HG03103 (cell line): ENCODE results near the gene ACOXL.
A peak's percentile ranks its signal among the peaks of the same experiment; 100 is the strongest.

Experiments used
- ATAC-seq: cut with Tn5 transposase; IDR thresholded peaks from one replicate; pipeline ENCODE4 v1.9.1; 2021; ENCODE audit warnings: low read depth; ENCODE audit not compliant: unreplicated experiment

Gene ACOXL

GRCh38 chr2:110869472-110870446 lies 137.4 kb downstream of the ACOXL start:
- ATAC-seq, result no peak

DNA sequence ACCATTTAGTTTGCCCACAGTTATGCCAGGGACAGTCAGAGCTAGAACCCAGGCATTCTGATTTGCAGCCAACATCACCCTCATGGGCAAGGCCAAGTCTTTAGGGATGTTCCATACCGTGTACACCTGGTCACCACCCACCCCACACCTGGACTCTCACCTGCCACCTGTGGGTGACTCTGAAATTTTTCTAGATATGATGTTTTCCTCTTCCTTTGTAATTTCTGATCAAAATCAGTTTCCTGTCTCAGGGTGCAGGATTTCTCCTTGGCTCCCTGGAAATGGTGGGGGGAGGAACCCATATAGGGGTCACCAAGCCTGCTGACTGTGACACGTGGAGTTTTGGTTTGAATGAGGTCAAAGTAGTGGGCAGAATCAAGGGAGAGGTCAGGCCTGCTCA lies 138.2 kb downstream of the ACOXL start:
- no peak for ATAC-seq

- no peak for ATAC-seq
These were observed 139.3 kb downstream of the ACOXL start for GRCh38 chr2:110871637-110872036.

DNA sequence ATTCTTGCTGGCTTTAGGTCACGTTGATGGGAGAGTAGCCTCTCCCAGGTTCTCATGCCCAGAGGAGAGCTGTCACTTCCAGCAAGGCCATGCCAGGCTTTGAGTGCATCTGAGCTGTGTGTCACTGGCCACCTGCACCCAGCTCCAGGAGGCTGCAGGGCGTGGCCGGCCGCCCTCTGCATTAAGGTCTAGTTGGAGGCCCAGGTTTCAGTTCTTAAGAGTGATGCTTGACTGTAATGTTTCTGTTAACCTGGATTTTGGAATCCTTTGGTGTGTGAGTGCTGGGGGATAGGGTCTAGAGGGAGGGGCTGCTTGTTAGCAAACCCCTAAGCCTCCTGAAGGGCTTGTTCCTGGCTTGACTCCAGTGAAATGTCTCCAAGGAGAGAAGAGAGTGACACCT lies 140.1 kb downstream of the ACOXL start:
- no peak for ATAC-seq

DNA sequence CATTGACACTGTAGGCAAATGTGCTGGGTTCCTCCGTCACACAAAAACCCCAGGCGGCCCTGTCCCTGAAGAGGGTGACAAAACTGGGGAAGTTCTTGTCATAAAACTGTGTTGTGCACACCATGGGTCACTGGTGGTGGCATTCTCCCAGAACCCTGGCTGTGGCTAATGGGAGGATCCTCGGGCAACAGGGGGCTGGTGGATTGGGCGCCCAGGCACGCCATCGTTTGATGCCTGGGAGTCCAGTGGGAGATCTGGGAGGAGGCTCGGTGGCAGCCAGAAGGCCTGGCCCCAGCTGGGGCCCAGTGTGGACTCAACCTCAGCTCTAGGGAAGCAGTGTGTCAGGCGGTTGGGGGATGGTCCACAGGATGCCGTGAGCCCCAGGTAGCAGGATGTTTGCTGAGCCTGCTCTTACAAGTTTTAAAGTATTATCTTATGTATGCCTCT lies 140.7 kb downstream of the ACOXL start:
- ATAC-seq, result no peak

DNA sequence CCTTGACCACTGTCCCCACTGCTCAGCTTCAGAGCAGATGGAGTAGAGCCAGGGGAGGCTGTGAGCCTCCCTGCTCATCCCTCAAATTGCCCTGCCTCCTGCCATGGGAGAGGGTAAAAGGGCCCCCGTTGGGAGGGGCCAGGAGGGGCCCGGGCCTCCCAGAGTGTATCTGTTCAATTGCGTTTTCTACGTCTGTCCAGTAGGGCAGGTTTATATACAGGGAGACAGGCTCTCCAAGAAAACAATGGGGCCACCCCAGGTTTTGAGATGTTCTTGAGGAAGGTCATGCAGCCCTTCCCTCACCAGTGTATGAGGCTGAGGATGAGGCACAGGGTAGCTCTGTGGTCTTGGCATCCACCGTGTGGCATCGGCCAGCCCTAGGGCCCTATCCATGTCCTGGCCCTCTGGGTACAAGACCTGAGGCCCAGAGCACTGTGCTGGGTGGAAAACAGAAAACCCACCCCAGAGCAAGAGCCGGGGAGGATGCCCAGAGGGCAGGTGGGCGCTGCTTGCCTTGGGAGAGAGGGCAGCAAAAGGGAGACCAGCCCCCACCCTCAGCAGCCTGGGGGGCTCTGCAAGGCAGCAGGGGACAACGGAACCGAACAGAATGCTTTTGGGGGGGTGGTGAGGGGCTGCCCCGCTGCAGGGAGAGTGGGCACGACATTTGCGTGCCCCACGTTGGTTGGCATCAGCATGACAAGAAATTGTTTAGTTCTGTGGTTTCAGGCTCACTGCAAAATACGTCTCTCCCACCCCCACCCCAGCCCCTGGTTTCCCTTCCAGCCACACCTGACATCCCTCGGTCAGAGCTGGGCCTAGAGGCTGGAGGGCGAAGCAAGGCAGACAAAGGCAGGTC lies 141.5 kb downstream of the ACOXL start:
- ATAC-seq, result no peak

DNA sequence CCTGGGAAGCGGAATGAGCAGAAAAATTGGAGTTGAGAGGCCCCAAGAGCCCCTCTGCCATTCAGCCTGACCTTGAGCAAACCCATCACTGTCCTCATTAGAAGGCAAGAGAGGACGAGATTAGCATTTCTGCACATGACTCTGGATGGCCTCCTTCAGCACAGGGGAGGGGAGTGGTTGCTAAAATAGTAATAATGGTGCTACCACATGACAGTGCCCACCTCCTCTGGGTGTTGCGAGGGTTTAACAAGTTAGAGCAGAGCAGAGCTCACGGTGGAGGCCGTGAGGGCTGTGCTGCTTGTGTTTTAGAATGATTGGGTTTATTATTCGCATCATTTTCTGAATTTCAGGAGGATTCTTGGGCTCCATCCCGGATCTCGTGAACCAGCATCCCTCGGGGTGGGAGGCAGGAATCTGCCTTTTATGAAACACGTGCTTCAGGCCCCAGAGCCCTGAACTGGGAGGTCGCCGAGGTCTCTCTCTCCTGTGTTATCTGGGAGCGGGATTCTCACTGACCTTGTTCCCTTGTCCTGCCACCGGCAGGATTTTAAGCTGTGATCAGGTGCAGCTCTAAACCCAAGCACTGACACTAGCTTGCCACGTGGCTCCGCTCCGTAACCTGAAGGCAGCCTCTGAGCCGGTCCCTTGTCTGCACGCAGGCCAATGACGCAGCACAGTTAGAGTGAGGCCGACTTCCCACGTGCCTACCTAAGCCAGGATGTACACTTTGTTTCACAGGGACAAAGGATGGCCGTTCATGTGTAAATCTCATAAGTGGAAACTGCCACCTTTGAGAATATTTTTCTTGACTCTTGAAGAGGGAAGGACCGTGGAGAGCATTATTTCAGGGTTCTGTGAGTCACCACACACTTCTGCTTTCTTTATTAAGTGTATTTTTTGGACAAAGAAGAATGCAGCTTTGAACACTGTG lies 142.3 kb downstream of the ACOXL start:
- ATAC-seq, result peak; percentile 62

DNA sequence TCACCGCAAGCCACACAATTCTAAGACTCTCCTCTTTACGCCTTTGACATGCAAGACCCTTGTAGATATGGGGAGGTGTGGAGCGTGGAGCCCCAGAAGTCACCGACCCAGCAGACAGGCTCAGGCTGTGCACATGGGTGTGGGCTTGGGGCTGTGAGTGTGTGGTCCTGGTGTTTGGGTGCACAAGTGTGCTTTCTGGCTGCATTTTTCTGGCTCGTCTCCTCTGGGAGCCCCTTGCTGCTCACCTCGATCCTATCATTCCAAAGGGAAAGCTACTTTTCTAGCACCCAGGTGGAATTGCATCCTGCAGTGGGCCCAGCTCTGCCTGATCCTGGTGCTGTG lies 143.0 kb downstream of the ACOXL start:
- no peak for ATAC-seq

- no peak for ATAC-seq
These were observed 144.0 kb downstream of the ACOXL start for GRCh38 chr2:110876167-110876999.

GRCh38 chr2:110877031-110877827 lies 144.9 kb downstream of the ACOXL start:
- ATAC-seq, result no peak

DNA sequence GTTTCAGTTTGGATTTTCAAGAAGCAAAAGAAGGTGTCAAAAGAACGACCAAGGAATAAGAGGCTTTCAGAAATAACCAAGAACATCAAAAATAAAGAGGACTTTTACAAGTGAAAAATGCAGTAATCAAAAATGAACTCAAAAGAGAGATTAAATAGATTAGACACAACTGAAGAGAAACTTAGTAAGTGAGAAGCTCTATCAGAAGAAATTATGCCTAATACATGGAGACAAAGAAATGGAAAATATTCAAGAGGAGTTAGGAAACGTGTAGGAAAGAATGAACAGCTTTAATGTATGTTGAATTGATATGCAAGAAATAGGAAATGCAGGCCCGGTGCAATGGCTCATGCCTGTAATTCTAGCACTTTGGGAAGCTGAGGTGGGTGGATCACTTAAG lies 145.8 kb downstream of the ACOXL start:
- no peak for ATAC-seq

GRCh38 chr2:110881908-110882307 lies 149.5 kb downstream of the ACOXL start:
- no peak for ATAC-seq

DNA sequence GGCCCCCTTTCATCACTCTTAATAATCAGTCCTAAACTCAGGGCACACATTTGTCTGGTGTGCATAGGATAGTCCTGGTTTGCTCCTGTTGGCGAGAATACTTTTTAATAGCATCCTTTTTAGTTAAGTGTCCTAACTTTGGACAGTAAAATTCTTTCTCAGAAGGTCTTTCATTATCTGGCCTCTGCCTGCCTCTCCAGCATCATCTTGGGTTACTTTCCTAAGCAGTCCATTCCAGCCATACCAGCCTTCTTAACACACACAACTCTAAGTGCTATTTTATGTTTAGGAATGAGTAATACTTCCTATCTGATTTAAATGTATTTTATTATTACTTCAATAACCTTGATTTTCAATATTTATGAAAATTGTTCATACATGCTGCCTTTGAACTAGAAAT lies 151.0 kb downstream of the ACOXL start:
- no peak for ATAC-seq

DNA sequence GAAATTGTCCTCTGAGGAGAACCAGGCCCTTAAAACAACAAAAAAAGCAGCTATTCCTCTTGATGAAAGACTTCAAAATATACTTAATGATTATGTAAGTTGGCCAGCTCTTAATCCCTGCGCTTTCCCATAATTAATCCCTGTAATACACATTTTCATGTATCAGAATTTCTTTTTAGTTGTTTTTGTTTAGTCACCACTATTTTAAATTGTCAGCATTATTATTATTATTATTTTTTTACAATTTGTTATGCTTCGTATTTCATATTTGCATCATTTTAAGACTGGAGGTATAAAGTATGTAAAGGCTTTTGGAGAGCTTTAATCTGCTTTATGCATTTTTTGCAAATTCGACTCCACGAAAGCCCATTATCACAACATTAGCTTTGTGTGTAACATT lies 152.9 kb downstream of the ACOXL start:
- no peak for ATAC-seq

GRCh38 chr2:110886826-110887573 lies 154.6 kb downstream of the ACOXL start:
- ATAC-seq, result no peak

- ATAC-seq, result no peak
These were observed 156.0 kb downstream of the ACOXL start for GRCh38 chr2:110888411-110888810.

- no peak for ATAC-seq
These were observed 159.3 kb downstream of the ACOXL start for GRCh38 chr2:110891626-110892025.

DNA sequence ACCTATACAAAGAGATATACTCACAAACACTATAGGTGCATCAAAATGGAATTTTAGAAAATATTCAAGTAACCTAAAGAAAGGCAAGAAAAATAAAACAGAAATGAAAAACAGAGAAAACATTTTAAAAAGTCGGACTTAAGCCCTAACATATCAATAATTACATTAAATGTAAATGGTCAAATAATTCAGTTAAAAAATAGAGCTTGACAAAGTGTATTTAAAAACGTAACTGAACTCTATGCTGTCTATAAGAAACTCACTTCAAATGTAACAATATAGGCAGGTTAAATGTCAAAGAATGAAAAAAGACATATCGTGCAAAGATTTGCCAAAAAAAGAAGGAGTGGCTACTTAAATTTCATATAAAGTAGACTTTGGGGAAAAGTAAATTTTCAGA lies 163.9 kb downstream of the ACOXL start:
- ATAC-seq, result no peak
